ENCODE data around the gene EDA. TPM values are rescaled to one million over a fixed set of nuclear protein-coding genes. Genes with fewer than 3 reads are reported as not detected.

Gene EDA
- total and polyA plus RNA-seq, 9 donors, result 4.5 to 9.3 (median 8.4) TPM

DNA sequence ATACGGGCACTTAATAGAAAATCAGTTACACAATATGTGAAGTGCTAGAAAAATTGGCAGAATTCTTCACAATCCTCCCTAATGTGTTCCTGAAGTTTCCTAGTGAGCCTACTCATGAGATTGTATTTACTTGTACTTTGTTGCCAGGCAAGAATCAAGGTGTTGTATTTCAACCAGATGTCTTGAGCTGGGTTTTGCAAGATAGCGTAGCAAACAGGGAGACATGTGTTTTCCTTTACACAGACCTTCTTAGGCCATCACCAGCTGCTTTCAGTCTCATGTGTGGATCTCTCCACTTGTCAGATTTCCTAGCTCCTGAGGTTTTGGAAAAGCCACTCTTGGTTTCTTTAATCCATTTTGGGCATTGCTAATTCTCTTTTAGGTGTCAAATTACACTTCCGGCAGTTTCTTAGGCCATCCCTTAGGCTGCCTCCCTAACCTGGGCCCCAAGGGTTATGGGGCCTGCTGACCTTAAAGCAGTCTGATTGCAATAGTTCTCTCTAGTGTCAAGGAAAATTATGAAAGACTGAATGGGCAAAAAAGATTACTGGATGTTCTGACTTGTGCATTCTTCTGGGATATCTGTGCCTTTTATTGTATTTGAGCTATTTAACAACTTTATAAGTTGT lies 12.2 kb upstream of the EDA start:
- no peak overlapping the region for H3K4me3 ChIP-seq
- TF ChIP-seq POLR2A (IDR thresholded peaks at IDR 0.05), result no peak
- TF ChIP-seq, protein P1, sequence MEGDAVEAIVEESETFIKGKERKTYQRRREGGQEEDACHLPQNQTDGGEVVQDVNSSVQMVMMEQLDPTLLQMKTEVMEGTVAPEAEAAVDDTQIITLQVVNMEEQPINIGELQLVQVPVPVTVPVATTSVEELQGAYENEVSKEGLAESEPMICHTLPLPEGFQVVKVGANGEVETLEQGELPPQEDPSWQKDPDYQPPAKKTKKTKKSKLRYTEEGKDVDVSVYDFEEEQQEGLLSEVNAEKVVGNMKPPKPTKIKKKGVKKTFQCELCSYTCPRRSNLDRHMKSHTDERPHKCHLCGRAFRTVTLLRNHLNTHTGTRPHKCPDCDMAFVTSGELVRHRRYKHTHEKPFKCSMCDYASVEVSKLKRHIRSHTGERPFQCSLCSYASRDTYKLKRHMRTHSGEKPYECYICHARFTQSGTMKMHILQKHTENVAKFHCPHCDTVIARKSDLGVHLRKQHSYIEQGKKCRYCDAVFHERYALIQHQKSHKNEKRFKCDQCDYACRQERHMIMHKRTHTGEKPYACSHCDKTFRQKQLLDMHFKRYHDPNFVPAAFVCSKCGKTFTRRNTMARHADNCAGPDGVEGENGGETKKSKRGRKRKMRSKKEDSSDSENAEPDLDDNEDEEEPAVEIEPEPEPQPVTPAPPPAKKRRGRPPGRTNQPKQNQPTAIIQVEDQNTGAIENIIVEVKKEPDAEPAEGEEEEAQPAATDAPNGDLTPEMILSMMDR (IDR thresholded peaks at IDR 0.05), result no peak
- no peak for TF ChIP-seq EP300 (IDR thresholded peaks at IDR 0.05)
- no peaks in the 10 kb centered on the region for H3K27me3 ChIP-seq
- no peaks in the 10 kb centered on the region for H3K36me3 ChIP-seq
- no peak overlapping the region for H3K27ac ChIP-seq
- DNase-seq, result peak in 3 of 5 donors; percentile 7 to 22 (median 19)
- 35 to 52% (median 49%) methylated on average over 3 of the region's 3 CpGs for WGBS, 3 donors
- H3K9me3 ChIP-seq, result no peaks in the 10 kb centered on the region
- H3K4me1 ChIP-seq (ENCODE audit: insufficient read depth), result no peaks in the 10 kb centered on the region
- intact Hi-C loops (cut with DNase I), result no loop called here

- Histone ChIP-seq H3K9me3 (no peaks in the 10 kb centered on the region), H3K4me3 (no peak overlapping the region), H3K4me1 (ENCODE audit: insufficient read depth) (no peaks in the 10 kb centered on the region), H3K36me3 (no peaks in the 10 kb centered on the region), H3K27ac (no peak overlapping the region), H3K27me3 (no peaks in the 10 kb centered on the region)
- intact Hi-C loops (cut with DNase I), result no loop called here
- TF ChIP-seq, protein P1 (IDR thresholded peaks at IDR 0.05), result no peak
- TF ChIP-seq POLR2A (IDR thresholded peaks at IDR 0.05), result no peak
- no peak for TF ChIP-seq EP300 (IDR thresholded peaks at IDR 0.05)
- WGBS, 3 donors, result 52 to 72% (median 56%) methylated on average over 4 of the region's 4 CpGs
- no peak for DNase-seq
These were observed 10.4 kb upstream of the EDA start for GRCh38 chrX:69605521-69605920.

GRCh38 chrX:69607616-69608015 lies 8.3 kb upstream of the EDA start:
- no peak overlapping the region for H3K4me3 ChIP-seq
- no peaks in the 10 kb centered on the region for H3K36me3 ChIP-seq
- no peak for DNase-seq
- intact Hi-C loops (cut with DNase I), result no loop called here
- H3K27me3 ChIP-seq, result no peaks in the 10 kb centered on the region
- H3K4me1 ChIP-seq (ENCODE audit: insufficient read depth), result no peaks in the 10 kb centered on the region
- TF ChIP-seq, protein P1 (IDR thresholded peaks at IDR 0.05), result no peak
- TF ChIP-seq EP300 (IDR thresholded peaks at IDR 0.05) (no peak), POLR2A (IDR thresholded peaks at IDR 0.05) (no peak)
- H3K9me3 ChIP-seq, result no peaks in the 10 kb centered on the region
- H3K27ac ChIP-seq, result no peak overlapping the region

DNA sequence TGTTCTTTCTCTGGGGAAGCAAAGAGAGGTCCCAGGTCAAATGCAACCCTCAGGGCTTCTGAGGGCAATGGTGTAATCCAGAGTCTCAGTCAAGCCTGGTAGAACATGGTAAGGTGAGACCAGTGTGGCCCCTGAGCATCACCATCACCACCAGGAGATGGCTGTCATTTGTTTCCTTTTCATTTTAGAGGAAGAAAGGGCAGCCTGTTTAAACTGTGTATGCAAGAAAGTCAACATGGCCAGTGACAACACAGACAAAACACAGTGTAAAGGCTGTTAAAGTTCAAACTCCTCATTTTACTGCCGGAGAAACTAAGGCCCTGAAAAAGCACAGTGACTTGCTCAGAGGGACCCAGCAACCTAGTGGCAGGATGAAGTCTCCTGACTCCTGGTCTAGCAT lies 2.0 kb upstream of the EDA start:
- Histone ChIP-seq H3K4me1 (ENCODE audit: insufficient read depth) (no peaks in the 10 kb centered on the region), H3K27me3 (no peaks in the 10 kb centered on the region), H3K4me3 (no peak overlapping the region), H3K9me3 (no peaks in the 10 kb centered on the region), H3K27ac (no peak overlapping the region), H3K36me3 (no peaks in the 10 kb centered on the region)
- intact Hi-C loops (cut with DNase I), result no loop called here
- WGBS, 3 donors, result 79 to 100% (median 80%) methylated on average over 1 of the region's 1 CpG
- DNase-seq, result no peak
- no peak for TF ChIP-seq EP300 (IDR thresholded peaks at IDR 0.05)
- TF ChIP-seq, protein P1 (IDR thresholded peaks at IDR 0.05), result no peak
- TF ChIP-seq POLR2A (IDR thresholded peaks at IDR 0.05), result no peak
